ENCODE results near the gene GZMH. TPM values are rescaled to one million over a fixed set of nuclear protein-coding genes. Genes with fewer than 3 reads are reported as not detected.
"Not testable (repeated sequence)": the region's sequence is repeated elsewhere in the genome, so short reads cannot be mapped to it uniquely, and the experiment has no call there.

GZMH gene, protein sequence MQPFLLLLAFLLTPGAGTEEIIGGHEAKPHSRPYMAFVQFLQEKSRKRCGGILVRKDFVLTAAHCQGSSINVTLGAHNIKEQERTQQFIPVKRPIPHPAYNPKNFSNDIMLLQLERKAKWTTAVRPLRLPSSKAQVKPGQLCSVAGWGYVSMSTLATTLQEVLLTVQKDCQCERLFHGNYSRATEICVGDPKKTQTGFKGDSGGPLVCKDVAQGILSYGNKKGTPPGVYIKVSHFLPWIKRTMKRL
- total RNA-seq (2014; rRNA removed; shearing (Covaris generic); ENCODE audit: low replicate concordance), result not detected in 2 replicates

DNA sequence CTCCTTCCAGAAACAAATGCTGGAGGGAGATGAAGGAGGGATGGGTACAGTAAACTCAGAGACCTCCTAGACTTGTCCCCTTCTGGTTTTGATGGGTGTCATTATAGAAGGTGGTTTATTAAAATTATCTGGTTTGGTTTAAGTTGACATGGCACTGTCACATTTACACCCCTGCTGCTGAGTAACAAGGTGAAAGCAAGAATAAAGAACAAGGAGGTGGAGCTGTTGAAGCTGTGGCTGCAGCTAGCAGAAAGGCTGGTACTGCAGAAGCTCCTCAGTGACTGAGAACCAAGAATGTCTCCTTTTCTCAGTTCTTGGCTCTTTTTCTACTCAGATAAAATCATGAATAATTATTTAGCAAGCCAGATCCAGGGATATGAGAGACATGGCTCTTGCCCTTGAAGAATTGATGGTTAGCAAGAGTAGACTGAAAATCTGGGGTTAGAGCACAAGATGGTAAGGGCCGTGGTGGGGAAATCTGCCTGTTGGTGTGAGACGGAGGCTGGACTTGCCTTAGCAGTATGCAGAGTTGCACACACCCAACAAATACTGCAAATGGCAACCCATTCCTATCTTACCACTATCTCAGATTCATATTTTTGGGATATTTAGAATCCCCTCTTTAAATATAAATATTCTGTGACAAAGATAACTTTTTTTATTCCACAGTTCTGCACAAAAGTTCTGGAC lies at the start of gene GZMH:
TSS of gene GZMH (minus strand) at position 31 of the 690 bp plus-strand sequence. CDS start 72 bp downstream, outside the sequence.
- DNase-seq (ENCODE audit: low read depth), result no peak
- in situ Hi-C loops (cut with HindIII; ENCODE audit: low pct_unique_long_range_greater_than_20kb, low sequenced_read_pairs), result no loop called here

DNA sequence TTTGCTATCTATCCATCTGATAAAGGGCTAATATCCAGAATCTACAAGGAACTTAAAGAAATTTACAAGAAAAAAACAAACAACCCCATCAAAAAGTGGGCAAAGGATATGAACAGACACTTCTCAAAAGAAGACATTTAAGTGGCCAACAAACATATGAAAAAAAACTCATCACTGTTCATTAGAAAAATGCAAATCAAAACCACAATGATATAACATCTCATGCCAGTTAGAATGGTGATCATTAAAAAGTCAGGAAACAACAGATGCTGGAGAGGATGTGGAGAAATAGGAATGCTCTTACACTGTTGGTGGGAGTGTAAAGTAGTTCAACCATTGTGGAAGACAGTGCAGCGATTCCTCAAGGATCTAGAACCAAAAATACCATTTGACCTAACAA lies 38.9 kb upstream of the GZMH start:
- in situ Hi-C loops (cut with HindIII; ENCODE audit: low pct_unique_long_range_greater_than_20kb, low sequenced_read_pairs); DNase-seq (ENCODE audit: low read depth): not testable (repeated sequence)

DNA sequence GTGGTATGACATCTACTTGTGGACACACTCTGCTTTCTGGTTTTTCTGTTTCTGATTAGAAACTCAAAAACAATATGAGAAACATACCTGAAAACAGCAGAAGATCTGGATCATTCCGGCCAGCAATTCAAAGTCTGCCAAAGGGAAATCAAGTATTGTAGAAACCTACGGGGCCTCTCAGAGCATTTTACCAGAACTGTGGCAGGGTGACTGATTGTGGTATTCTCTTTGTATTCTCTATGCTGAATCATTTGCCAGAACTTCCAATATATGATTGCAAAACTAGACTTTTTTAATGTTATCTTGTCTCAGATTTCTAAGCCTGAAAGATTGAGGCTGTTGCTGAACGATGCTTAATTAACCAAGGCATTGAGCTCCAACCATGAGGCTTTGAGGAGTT lies 30.4 kb upstream of the GZMH start:
- in situ Hi-C loops (cut with HindIII; ENCODE audit: low pct_unique_long_range_greater_than_20kb, low sequenced_read_pairs), result no loop called here

DNA sequence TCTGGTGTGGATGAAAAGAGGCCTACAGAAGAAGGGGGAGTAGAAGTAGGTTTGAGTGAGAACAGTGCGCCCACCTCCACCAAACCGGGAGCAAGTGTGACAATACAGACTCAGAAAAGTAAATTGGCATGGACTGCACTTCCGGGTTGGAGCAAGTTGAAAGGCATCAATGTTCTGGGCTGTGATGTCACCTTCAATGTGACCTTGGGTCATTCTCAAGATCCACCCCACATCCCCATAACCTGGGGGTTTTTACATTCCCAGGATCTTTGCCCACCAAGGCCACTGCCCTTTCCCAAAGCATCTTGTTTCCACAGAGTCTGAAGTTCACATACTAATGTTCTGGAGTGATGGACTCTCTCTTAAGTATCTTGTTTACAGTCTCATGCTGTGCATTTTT lies 29.8 kb upstream of the GZMH start:
- no peak for DNase-seq (ENCODE audit: low read depth)
- in situ Hi-C loops (cut with HindIII; ENCODE audit: low pct_unique_long_range_greater_than_20kb, low sequenced_read_pairs), result no loop called here

More for the DNA sequence above, 30.4 kb upstream of the GZMH start:
- no peak for DNase-seq (ENCODE audit: low read depth)

DNA sequence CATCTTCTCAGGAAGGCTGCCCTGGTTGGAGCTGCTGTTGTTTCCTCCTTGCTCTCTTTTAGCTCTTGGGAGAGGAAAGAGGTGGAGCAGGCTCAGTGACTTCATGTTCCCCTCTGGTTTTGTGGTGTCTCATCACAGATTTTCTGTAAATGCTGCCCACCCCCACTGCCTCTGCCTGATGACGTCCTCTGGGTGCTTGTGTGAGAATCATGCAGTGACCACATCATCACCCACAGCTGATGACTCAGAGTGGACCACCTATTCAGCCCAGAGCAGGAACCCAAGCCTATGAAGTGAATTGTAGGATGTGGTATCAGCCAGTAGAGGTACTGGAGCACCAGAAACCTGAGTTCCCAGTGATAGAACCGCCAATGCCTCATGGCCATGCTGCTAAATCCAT lies 24.7 kb upstream of the GZMH start, which contains the start of gene GZMB:
TSS of gene GZMB (minus strand) at position 33 of the 400 bp plus-strand sequence. CDS start at position 3, 30 bp downstream.
- in situ Hi-C loops (cut with HindIII; ENCODE audit: low pct_unique_long_range_greater_than_20kb, low sequenced_read_pairs), result no loop called here

DNA sequence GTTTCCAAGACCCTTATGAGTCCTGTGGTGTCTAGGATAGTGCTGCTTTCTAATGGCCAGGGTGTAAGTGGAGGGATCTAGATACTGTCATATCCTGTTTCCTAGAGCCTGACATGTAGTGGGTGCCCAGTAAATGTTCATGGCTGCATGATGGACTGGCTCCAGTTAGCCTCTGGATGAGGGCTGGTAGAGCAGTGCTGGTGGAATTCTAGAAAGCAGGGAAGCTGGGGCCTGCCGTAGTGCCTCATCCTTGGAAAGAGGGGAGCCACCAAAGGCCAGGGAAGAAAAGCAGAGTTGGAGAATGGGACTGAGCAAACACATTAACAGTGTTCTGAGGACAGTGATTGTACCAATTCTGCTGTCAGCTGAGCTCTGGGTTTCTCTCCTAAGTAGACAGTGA lies 23.9 kb upstream of the GZMH start:
- in situ Hi-C loops (cut with HindIII; ENCODE audit: low pct_unique_long_range_greater_than_20kb, low sequenced_read_pairs), result no loop called here
- no peak for DNase-seq (ENCODE audit: low read depth)

More for the DNA sequence above, 24.7 kb upstream of the GZMH start, which contains the start of gene GZMB:
- no peak for DNase-seq (ENCODE audit: low read depth)

DNA sequence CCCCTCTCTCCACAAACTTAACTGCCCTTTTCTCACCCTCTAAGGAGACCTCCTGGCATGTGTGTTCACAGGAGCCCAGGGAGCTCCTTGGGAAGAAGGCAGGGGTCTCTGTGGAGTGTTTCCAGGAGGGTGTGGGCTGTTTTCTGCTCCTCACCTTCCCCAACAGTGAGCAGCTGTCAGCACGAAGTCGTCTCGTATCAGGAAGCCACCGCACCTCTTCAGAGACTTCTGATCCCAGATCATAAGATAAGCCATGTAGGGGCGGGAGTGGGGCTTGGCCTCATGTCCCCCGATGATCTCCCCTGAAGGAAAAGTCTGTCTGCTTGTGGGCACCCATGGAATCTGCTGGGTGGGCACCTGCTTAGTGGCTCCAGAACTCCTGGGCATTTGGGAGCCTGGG lies 23.3 kb upstream of the GZMH start:
- DNase-seq (ENCODE audit: low read depth), result no peak
- in situ Hi-C loops (cut with HindIII; ENCODE audit: low pct_unique_long_range_greater_than_20kb, low sequenced_read_pairs), result no loop called here

DNA sequence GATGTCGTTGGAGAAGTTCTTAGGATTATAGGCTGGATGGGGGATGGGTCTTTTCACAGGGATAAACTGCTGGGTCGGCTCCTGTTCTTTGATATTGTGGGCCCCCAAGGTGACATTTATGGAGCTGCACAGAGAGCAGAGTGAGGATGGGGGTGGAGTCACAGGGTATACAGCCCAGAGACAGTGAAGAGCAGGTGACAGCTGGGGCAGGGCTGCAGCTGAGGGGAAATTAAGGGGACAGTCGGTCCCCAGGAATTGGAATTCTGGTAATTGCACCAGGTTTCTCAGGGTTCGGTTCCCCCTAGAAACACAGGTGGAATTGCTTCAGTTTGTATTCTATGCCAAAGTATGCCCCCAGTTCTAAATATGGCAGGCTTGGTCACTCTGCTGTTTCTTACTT lies 22.9 kb upstream of the GZMH start:
- DNase-seq (ENCODE audit: low read depth), result no peak
- in situ Hi-C loops (cut with HindIII; ENCODE audit: low pct_unique_long_range_greater_than_20kb, low sequenced_read_pairs), result no loop called here

DNA sequence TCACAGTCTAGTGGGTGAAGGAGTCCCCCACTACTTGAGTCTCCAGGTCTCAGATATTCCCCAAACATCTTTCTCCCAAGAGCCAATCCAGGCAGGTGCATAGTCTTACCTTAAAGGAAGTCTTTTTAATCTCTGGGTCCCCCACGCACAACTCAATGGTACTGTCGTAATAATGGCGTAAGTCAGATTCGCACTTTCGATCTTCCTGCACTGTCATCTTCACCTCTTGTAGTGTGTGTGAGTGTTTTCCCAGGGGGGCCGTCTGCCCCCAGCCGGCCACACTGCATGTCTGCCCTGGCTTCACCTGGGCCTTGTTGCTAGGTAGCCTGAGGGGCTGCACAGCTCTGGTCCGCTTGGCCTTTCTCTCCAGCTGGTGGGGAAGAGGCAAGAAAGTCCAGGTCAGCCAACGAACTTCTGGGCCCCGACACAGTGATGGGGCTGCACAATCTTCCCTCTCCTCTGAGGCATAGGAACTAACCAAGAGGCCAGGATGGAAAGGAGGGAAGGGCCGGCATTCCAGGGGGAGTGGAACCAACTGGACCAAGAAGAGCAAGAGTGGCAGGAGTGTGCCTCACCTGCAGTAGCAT lies 22.4 kb upstream of the GZMH start:
- in situ Hi-C loops (cut with HindIII; ENCODE audit: low pct_unique_long_range_greater_than_20kb, low sequenced_read_pairs), result no loop called here
- DNase-seq (ENCODE audit: low read depth), result no peak

DNA sequence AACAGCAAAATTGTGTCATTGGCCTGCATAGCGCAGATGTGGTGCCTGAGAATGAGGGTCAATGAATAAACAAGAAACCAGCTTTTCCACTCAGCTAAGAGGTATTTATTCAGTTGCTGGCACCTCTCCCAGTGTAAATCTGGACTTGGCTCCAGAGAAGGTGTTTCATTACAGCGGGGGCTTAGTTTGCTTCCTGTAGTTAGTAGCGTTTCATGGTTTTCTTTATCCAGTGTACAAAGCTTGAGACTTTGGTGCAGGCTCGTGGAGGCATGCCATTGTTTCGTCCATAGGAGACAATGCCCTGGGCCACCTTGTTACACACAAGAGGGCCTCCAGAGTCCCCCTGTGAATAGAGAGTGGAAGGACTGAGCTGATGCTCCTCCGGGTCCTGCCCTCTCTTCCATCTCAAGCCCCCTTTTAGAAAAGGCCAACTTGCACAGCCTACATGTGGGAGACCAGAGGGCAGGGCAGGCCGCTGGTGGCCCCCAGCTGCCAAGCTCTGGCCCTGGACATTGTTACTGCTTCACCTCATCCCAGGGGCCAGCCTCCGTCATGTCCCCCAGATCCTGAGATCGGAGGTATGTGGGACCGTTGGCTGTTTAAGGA lies 21.5 kb upstream of the GZMH start:
- no peak for DNase-seq (ENCODE audit: low read depth)
- in situ Hi-C loops (cut with HindIII; ENCODE audit: low pct_unique_long_range_greater_than_20kb, low sequenced_read_pairs), result no loop called here

DNA sequence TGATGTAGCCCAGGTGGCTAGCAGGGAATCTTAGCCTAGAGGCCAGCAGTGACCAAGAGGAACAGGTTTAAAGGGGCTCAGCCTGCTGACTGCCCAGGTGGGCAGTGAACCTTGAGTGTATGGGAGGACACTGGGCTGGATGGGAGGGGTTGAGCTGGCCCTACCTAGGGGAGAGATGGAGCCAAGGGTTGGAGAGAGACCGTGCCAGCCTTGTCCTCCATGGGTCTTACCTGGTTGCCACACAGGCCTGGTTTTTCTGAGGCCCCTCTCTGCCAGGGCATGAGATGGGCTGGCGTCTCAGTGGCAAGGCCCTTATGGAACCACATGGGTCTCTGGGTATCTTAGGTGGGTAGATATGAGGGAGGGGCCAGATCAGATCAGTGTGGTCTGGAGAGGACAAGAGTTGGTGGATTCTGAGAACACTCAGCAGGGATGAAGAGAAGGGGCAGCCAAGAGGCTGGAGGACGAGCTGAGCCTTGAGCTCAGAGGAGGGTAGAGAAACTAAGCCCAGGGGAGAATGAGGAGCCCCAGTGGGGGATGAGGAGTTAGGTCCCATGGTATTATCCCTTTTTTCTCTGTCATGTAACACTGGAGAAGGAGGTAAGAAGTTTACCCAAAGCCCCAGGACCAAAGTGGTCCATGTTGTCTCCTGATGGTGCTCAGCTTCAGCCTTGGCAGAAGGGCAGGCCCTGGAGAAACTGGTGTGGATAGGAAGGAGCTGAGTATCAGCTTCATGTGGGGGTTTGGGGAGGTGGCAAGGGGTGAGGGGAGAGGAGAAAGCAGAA lies 20.8 kb upstream of the GZMH start:
- no peak for DNase-seq (ENCODE audit: low read depth)
- in situ Hi-C loops (cut with HindIII; ENCODE audit: low pct_unique_long_range_greater_than_20kb, low sequenced_read_pairs), result no loop called here

DNA sequence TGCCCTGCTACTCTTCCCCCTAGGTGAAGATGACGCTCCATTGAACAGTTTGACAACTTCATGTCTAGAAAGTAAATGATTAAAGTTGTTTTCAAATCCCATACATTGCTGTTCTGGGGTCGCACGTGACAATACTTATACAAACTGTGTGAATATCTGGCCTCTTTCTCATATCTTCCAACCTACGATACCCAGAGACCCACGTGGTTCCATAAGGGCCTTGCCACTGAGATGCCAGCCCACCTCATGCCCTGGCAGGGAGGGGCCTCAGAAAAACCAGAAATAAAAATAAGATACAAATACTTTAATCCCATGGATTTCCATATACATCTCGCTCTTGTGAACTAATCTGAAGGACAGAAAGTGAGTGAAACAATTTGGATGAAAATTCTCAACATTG lies 20.0 kb upstream of the GZMH start:
- in situ Hi-C loops (cut with HindIII; ENCODE audit: low pct_unique_long_range_greater_than_20kb, low sequenced_read_pairs), result no loop called here

DNA sequence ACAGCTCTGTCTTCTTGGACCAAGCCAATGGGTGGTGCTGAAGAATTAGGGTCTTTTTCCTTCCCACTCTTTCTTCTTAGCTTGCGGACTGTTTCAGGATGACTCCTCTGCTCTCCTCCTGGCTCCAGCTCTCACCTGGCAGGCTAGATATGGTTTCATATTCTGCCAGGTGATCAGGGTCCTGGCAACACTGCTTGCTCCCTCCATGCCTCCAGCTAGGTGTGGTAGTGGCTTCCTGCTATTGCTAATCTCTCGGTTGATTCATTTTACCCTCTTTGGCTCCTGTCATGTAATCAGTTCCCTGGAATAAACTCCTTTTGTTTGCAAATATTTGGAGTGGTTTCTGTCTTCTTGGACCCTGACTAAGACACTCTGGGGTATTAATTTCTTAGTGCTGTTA lies 4.3 kb upstream of the GZMH start:
- in situ Hi-C loops (cut with HindIII; ENCODE audit: low pct_unique_long_range_greater_than_20kb, low sequenced_read_pairs), result no loop called here
- DNase-seq (ENCODE audit: low read depth), result no peak

More for the DNA sequence above, 20.0 kb upstream of the GZMH start:
- DNase-seq (ENCODE audit: low read depth), result no peak

DNA sequence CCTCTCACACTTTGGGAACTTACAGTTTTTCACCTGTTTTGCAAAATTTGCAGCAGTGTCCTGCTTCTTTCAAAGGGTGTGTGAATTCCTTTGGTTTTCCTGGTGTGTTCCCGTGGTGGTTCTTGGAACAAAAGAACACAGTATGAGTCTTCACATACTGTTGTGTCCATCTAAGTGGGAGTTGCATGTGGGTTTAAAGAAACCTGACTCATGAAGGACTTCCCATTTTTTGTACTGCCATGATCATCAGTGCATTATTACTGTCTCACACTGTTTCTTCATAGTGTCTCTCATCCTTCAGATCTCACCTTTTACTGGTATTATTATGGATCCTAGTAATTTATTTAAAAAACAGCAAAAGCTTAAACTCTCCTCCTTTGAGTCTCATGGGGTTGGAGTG lies 3.8 kb upstream of the GZMH start:
- no peak for DNase-seq (ENCODE audit: low read depth)
- in situ Hi-C loops (cut with HindIII; ENCODE audit: low pct_unique_long_range_greater_than_20kb, low sequenced_read_pairs), result no loop called here

DNA sequence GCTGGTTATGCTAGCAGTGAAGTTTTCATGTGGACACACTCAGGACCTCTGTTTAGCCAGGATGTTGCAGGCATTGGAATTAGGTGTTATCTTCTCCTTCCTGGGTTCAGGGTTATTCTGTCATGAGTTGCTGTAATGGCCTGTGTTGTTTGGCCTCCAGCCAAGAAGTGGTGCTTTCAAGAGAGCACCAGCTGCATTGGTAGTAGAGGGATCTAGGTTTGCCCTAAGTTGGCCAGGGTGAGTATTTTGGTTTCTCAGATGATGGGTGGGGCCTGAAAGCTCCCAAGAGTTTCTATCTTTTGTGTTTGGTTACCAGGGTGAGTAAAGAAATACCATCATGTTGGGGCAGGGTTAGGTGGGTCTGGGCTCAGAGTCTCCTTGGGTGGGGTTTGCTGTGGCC lies 2.7 kb upstream of the GZMH start:
- in situ Hi-C loops (cut with HindIII; ENCODE audit: low pct_unique_long_range_greater_than_20kb, low sequenced_read_pairs), result no loop called here
- DNase-seq (ENCODE audit: low read depth), result no peak

DNA sequence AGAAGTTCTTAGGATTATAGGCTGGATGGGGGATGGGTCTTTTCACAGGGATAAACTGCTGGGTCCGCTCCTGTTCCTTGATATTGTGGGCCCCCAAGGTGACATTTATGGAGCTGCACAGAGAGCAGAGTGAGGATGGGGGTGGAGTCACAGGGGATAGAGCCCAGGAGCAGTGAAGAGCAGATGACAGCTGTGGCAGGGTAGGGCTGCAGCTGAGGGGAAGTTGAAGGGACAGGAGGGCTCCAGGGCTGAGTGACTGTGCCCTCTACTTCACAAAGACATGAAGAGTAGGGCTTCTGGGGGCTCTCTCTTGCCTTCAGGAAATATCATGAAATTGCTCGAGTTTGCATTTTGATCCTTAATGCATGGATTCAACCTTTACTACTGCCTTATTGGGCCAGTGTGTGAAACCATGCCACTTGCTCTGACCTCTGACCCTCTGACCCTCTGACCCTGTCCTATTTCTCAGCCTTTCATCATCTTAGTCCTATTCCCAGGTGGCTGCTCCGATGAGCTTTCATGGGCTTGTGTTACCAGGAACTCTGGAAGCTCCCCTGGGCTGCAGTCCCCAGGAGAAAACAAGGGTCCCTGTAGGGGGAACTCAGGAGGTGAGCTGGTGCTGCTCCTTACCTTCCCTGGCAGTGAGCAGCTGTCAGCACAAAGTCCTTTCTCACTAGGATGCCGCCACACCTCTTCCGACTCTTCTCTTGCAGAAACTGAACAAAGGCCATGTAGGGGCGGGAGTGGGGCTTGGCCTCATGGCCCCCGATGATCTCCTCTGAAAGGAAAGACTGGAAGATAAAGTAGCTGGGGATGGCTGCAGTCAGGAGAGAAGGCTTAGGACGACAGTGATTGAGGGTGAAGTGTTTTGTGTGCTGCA lies 1.6 kb downstream of the GZMH start:
- no peak for DNase-seq (ENCODE audit: low read depth)
- in situ Hi-C loops (cut with HindIII; ENCODE audit: low pct_unique_long_range_greater_than_20kb, low sequenced_read_pairs), result no loop called here

DNA sequence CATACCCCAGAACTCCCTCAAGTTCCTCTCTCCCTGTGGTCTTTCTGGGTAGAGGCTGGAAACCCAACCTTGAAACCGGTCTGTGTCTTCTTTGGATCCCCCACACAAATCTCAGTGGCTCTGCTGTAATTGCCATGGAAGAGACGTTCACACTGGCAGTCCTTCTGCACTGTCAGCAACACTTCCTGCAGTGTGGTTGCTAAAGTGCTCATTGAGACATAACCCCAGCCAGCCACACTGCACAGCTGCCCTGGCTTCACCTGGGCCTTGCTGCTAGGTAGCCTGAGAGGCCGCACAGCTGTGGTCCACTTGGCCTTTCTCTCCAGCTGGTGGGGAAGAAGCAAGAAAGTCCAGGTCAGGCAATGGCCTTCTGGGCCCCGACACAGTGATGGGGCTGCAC lies 2.4 kb downstream of the GZMH start:
- in situ Hi-C loops (cut with HindIII; ENCODE audit: low pct_unique_long_range_greater_than_20kb, low sequenced_read_pairs), result no loop called here
- DNase-seq (ENCODE audit: low read depth), result no peak

All from Caki2 (cell line).